ENCODE data around the gene ZNF337.
"Not testable (repeated sequence)": the region's sequence is repeated elsewhere in the genome, so short reads cannot be mapped to it uniquely, and the experiment has no call there.

ZNF337 gene

DNA sequence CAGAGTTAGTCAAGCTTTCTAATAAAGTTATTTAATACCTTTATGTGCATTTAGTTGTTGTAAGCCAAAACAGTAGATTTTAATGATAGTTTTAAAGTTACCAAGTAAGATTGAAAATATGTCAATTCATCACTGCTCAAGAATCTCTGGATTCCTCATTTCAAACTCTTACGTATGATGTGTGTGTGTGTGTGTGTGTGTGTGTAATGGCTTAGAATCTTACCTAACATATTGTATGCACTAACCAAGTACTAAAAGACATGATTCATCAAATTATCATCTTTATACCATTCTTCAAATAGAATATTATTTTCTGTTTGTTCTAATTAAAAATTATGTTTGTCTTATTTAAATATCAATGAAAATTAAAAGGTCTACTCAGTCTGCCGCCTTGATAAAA lies 41.5 kb upstream of the ZNF337 start:
- TF ChIP-seq CTCF (conservative IDR thresholded peaks at IDR 0.05; ENCODE audit: low read depth) = no peak
- CTCF ChIA-PET = no interaction called here
- DNase-seq (ENCODE audit: low spot score) = peak; percentile 17
- no peak overlapping the region for H3K27ac ChIP-seq
- POLR2A ChIA-PET (ENCODE audit: low non-redundant PET) = no interaction called here

- CTCF ChIA-PET = no interaction called here
- DNase-seq (ENCODE audit: low spot score) = no peak
- POLR2A ChIA-PET (ENCODE audit: low non-redundant PET) = no interaction called here
- no peak overlapping the region for H3K27ac ChIP-seq
- TF ChIP-seq CTCF (conservative IDR thresholded peaks at IDR 0.05; ENCODE audit: low read depth) = no peak
Measured at GRCh38 chr20:25733903-25734302, 37.2 kb upstream of the ZNF337 start.

DNA sequence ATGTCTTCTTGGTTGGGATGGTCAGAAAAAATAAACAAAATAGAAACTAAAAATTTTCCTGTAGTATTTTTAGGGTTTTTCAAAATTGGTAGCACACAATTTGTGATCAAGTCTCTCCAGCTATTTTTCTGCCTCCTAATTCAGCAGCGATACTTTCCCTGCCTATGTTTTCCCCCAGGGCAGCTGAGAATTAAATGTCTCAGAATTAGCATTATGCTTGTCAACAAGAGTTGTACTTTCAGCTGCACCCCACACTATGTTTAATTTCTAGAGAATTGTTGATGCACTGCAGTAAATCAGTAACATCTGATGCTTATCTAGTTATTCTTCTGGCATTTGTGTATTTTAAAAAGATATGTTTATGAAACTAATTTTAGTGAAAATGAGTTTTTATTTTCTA lies 34.2 kb upstream of the ZNF337 start:
- POLR2A ChIA-PET (ENCODE audit: low non-redundant PET) = no interaction called here
- CTCF ChIA-PET = no interaction called here
- no peak overlapping the region for H3K27ac ChIP-seq
- DNase-seq (ENCODE audit: low spot score) = no peak
- no peak for TF ChIP-seq CTCF (conservative IDR thresholded peaks at IDR 0.05; ENCODE audit: low read depth)

GRCh38 chr20:25726357-25726756 lies 29.7 kb upstream of the ZNF337 start:
- H3K27ac ChIP-seq = no peak overlapping the region
- DNase-seq (ENCODE audit: low spot score) = no peak
- ChIA-PET POLR2A (ENCODE audit: low non-redundant PET) (no interaction called here), CTCF (no interaction called here)
- no peak for TF ChIP-seq CTCF (conservative IDR thresholded peaks at IDR 0.05; ENCODE audit: low read depth)

GRCh38 chr20:25725639-25726038 lies 29.0 kb upstream of the ZNF337 start:
- no peak for TF ChIP-seq CTCF (conservative IDR thresholded peaks at IDR 0.05; ENCODE audit: low read depth)
- CTCF ChIA-PET = no interaction called here
- POLR2A ChIA-PET (ENCODE audit: low non-redundant PET) = no interaction called here
- no peak overlapping the region for H3K27ac ChIP-seq
- DNase-seq (ENCODE audit: low spot score) = no peak

- TF ChIP-seq CTCF (conservative IDR thresholded peaks at IDR 0.05; ENCODE audit: low read depth) = no peak
Measured at GRCh38 chr20:25723975-25724374, 27.3 kb upstream of the ZNF337 start.

DNA sequence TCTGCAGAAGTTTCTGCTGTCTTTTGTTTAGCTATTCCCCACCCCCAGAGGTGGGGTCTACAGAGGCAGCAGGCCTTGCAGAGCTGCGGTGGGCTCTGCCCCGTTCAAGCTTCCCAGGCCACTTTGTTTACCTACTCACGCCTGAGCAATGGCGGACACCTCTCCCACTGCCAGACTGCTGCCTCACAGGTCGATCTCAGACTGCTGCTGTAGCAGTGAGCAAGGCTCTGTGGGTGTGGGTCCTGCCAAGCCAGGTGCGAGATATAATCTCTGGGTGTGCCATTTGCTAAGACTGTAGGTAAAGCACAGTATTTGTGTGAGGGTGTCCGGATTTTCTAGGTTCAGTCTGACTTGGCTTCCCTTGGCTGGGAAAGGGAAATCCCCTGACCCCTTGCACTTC lies 23.6 kb upstream of the ZNF337 start:
- no peak for TF ChIP-seq CTCF (conservative IDR thresholded peaks at IDR 0.05; ENCODE audit: low read depth)
- POLR2A ChIA-PET (ENCODE audit: low non-redundant PET) = no interaction called here

More at GRCh38 chr20:25723975-25724374, 27.3 kb upstream of the ZNF337 start:
- H3K27ac ChIP-seq = no peak overlapping the region
- ChIA-PET CTCF (interaction anchor here (0.5 kb wide), 1 partner anchor 396 kb away, joined by 3 read pairs; no protein-coding TSS in a partner anchor), POLR2A (ENCODE audit: low non-redundant PET) (no interaction called here)
- no peak for DNase-seq (ENCODE audit: low spot score)

GRCh38 chr20:25718896-25719809 lies 22.5 kb upstream of the ZNF337 start:
- H3K27ac ChIP-seq = peak overlapping the region; percentile 65
- POLR2A ChIA-PET (ENCODE audit: low non-redundant PET); DNase-seq (ENCODE audit: low spot score); CTCF ChIA-PET: not testable (repeated sequence)

More for the DNA sequence above, 23.6 kb upstream of the ZNF337 start:
- H3K27ac ChIP-seq = no peak overlapping the region
- no peak for DNase-seq (ENCODE audit: low spot score)
- CTCF ChIA-PET = interaction anchor here (0.7 kb wide), 1 partner anchor 1428 kb away, joined by 3 read pairs; no protein-coding TSS in a partner anchor
